CD4-positive, alpha-beta T cell treated with Interleukin-12 subunit alpha and Interleukin-12 subunit beta, for 1 hour (primary cell): Measurements from ENCODE around the gene RNLS.
"Not testable (repeated sequence)": the region's sequence is repeated elsewhere in the genome, so short reads cannot be mapped to it uniquely, and the experiment has no call there.

ENCODE experiments used
- DNase-seq: peaks from one replicate; pipeline ENCODE4 v3.0.0-alpha.2; 2020

RNLS gene

GRCh38 chr10:88286030-88286429 is 297.1 kb downstream of the RNLS start:
- no peak for DNase-seq

GRCh38 chr10:88281592-88282347 is 301.3 kb downstream of the RNLS start:
- DNase-seq: no peak

- DNase-seq: no peak
Measured at GRCh38 chr10:88280518-88280917, 302.6 kb downstream of the RNLS start.

- no peak for DNase-seq
Measured at GRCh38 chr10:88278912-88279311, 304.2 kb downstream of the RNLS start.

GRCh38 chr10:88276945-88277344 is 306.2 kb downstream of the RNLS start:
- not testable (repeated sequence) for DNase-seq

GRCh38 chr10:88274286-88274685 is 308.8 kb downstream of the RNLS start:
- DNase-seq: no peak

GRCh38 chr10:88273567-88273966 is 309.6 kb downstream of the RNLS start:
- no peak for DNase-seq

GRCh38 chr10:88271761-88272543 is 311.2 kb downstream of the RNLS start:
- peak; percentile 4 for DNase-seq

- peak; percentile 53 for DNase-seq
Measured at GRCh38 chr10:88270871-88271713, 312.0 kb downstream of the RNLS start.

GRCh38 chr10:88270061-88270808 is 312.9 kb downstream of the RNLS start:
- DNase-seq: no peak

GRCh38 chr10:88262591-88263234 is 320.4 kb downstream of the RNLS start:
- no peak for DNase-seq

- DNase-seq: no peak
Measured at GRCh38 chr10:88261152-88261551, 322.0 kb downstream of the RNLS start.

GRCh38 chr10:88260329-88261051 is 322.6 kb downstream of the RNLS start:
- DNase-seq: no peak

GRCh38 chr10:88259381-88259780 is 323.7 kb downstream of the RNLS start:
- no peak for DNase-seq

GRCh38 chr10:88256886-88257285 is 326.2 kb downstream of the RNLS start:
- DNase-seq: no peak

GRCh38 chr10:88256013-88256680 is 327.0 kb downstream of the RNLS start:
- no peak for DNase-seq

GRCh38 chr10:88254091-88254490 is 329.0 kb downstream of the RNLS start:
- no peak for DNase-seq

GRCh38 chr10:88253622-88254021 is 329.5 kb downstream of the RNLS start:
- no peak for DNase-seq

GRCh38 chr10:88253128-88253527 is 330.0 kb downstream of the RNLS start:
- no peak for DNase-seq

GRCh38 chr10:88249450-88249849 is 333.7 kb downstream of the RNLS start:
- no peak for DNase-seq

GRCh38 chr10:88246675-88247074 is 336.4 kb downstream of the RNLS start:
- no peak for DNase-seq
